Pancreas (tissue), 10 donors: ENCODE results near the gene FAM210A. TPM values are rescaled to one million over a fixed set of nuclear protein-coding genes. Genes with fewer than 3 reads are reported as not detected.

Experiments used
- ATAC-seq, 4 donors: fragments of 200-7000 bp; cut with Tn5 transposase; one replicate each; pipeline versions ENCODE4 v1.8.0 to v1.9.1; 2020; ENCODE audit warnings: mild to moderate bottlenecking in 4 of 4, moderate library complexity in 4 of 4
- DNase-seq, 6 donors: peaks; one replicate each; pipeline ENCODE4 v3.0.0-alpha.2; 2020
- FAIRE-seq: peaks from 2 replicates; lab custom pipeline; 2012; peaks lifted over from hg19 to GRCh38; lab: Jason Lieb, UNC
- H3K27ac ChIP-seq, 4 donors: fragments of 200-600 bp; sonication (generic); 1 replicate in 3 of 4; 2 replicates in 1 of 4; pipeline versions ENCODE4 v1.5.0 to v1.8.0; 2020
- H3K27me3 ChIP-seq, 4 donors: fragments of 200-600 bp; one replicate each; pipeline ENCODE4 v1.8.0; 2021
- H3K36me3 ChIP-seq, 3 donors: fragments of 200-600 bp; sonication (generic) in 1 of 3; one replicate each; pipeline versions ENCODE4 v1.5.0 to v1.8.0; 2020 to 2021
- H3K4me1 ChIP-seq, 3 donors: fragments of 200-600 bp; one replicate each; pipeline ENCODE4 v1.8.0; 2021
- H3K4me3 ChIP-seq, 4 donors: fragments of 200-600 bp; sonication (generic) in 2 of 4; one replicate each; pipeline versions ENCODE4 v1.5.0 to v1.8.0; 2020 to 2021
- H3K9me3 ChIP-seq, 4 donors: fragments of 200-600 bp; one replicate each; pipeline ENCODE4 v1.8.0; 2021
- CTCF ChIP-seq, 4 donors: fragments of 200-600 bp; sonication (generic) in 3 of 4; IDR thresholded peaks; one replicate each; pipeline versions ENCODE4 v1.5.0 to v1.8.0; 2021; ENCODE audit warnings: antibody characterized with exemption in 4 of 4
- WGBS, 2 donors: extraction: QIAGEN DNeasy Blood & Tissue Kit; methylation state at CpG; one replicate each; pipeline ENCODE4 v1.1.7; 2013; 5-methylcytosine and 5-hydroxymethylcytosine counted together
- intact Hi-C, 3 donors: fragments of 100-400 bp; cut with DNase I; formaldehyde crosslinking; loops; one replicate each; pipeline versions ENCODE4 v1.11.1 to v1.14.2; 2022
- polyA plus RNA-seq, 2 donors: library from polyadenylated mRNA; stranded (reverse); fragments of 200-250 nt; gene quantifications; one replicate each; pipeline ENCODE4 v1.2.3, GENCODE V29; 2013
- total RNA-seq, 6 donors: library from RNA; stranded (reverse); fragmentation: NEBNext Ultra II Directional in 4 of 6; extraction: Animal tissue kit (Norgen Biotek cat#: 25700) in 4 of 6; gene quantifications; one replicate each; pipeline versions ENCODE4 v1.2.1 to v1.2.4, GENCODE V29; 2021 to 2023
- donor health status: healthy with polysubstance abuse.
- donor health status: DM: no; HTN: no; CAD: no; lungs with moderate emphysema.
- donor health status: DM: no; HTN: no; CAD: no.
- donor health status: control.
- donor health status: control.
- donor health status: Bipolar disorder and iron deficiency.
- donor health status: DM: yes; HTN: yes; CAD: no.
- donor health status: DM: no; HTN: no; CAD: no.
- donor health status: DM: no; HTN: no; CAD: no.
- donor health status: DM: yes; HTN: yes; CAD: no.

FAM210A gene
- total and polyA plus RNA-seq, 8 donors = 1.5 to 7.2 (median 3.1) TPM

DNA sequence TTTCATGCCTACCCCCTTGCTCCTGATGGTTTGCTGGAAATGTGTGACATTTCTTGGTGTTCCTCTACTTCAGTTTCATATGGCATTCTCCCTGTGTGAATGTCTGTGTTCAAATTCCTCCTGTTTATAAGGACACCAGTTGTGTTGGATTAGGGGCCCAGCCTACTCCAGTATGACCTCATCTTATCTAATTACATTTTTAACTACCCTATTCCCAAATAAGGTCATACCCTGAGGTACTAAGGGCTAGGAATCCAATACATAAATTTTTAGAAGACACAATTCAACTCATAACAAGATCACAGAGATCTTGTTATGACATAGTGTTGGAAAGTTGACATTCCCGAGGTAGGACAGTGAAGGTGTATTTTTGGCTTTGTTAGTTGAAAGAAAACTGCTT is 5.5 kb downstream of the FAM210A start:
- Histone ChIP-seq H3K4me1 (peaks cover 3 to 6% (median 5%) of the 10 kb centered on the region in 3 donors), H3K36me3 (no peaks in the 10 kb centered on the region), H3K4me3 (no peak overlapping the region), H3K9me3 (no peaks in the 10 kb centered on the region), H3K27me3 (no peaks in the 10 kb centered on the region), H3K27ac (no peak overlapping the region)
- intact Hi-C loops = no loop called here
- 79 to 85% methylated on average over 1 of the region's 1 CpG for WGBS, 2 donors
- FAIRE-seq (no peak), DNase-seq (no peak), ATAC-seq (no peak)
- TF ChIP-seq CTCF (IDR thresholded peaks at IDR 0.05) = no peak

DNA sequence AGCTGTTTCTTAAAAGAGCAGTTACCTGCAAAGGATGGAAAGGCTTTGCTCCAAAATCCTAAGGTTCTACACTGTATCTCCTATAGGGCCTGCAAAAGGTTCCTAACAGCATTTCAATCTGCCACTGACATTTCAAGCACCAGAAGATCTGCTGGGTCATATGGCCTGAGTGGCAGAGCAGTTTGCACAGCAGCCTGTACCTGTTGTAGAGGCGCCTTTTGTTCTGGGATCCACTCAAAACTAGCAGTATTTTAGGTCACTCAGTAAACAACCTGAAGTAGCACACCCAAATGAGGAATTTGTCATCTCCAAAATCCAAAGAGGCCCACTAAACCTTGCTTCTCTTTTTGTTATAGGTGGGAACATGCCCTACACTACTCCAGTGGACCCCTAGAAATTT is 6.2 kb downstream of the FAM210A start:
- Histone ChIP-seq H3K36me3 (no peaks in the 10 kb centered on the region), H3K4me1 (peaks cover 2 to 4% (median 2%) of the 10 kb centered on the region in 3 donors), H3K27ac (no peak overlapping the region), H3K4me3 (no peak overlapping the region), H3K9me3 (no peaks in the 10 kb centered on the region), H3K27me3 (no peaks in the 10 kb centered on the region)
- TF ChIP-seq CTCF (IDR thresholded peaks at IDR 0.05) = no peak
- 88 to 100% methylated on average over 1 of the region's 1 CpG for WGBS, 2 donors
- no peak for FAIRE-seq
- intact Hi-C loops = no loop called here
- ATAC-seq = no peak
- DNase-seq = no peak

GRCh38 chr18:13716916-13717315 is 9.4 kb downstream of the FAM210A start:
- intact Hi-C loops = no loop called here
- Histone ChIP-seq H3K27me3 (no peaks in the 10 kb centered on the region), H3K4me3 (no peak overlapping the region), H3K9me3 (no peaks in the 10 kb centered on the region), H3K36me3 (no peaks in the 10 kb centered on the region), H3K4me1 (peaks cover 0 to 6% (median 6%) of the 10 kb centered on the region in 3 donors), H3K27ac (no peak overlapping the region)
- no peak for FAIRE-seq
- no peak for DNase-seq
- no peak for ATAC-seq
- TF ChIP-seq CTCF (IDR thresholded peaks at IDR 0.05) = no peak
- WGBS, 2 donors = 83 to 91% methylated on average over 4 of the region's 4 CpGs

- no peak for DNase-seq
- no peaks in the 10 kb centered on the region for H3K36me3 ChIP-seq
- H3K27me3 ChIP-seq = no peaks in the 10 kb centered on the region
- intact Hi-C loops = no loop called here
- FAIRE-seq = no peak
- H3K4me3 ChIP-seq = no peak overlapping the region
- no peak for TF ChIP-seq CTCF (IDR thresholded peaks at IDR 0.05)
- WGBS, 2 donors = 88 to 93% methylated on average over 2 of the region's 2 CpGs
- no peak for ATAC-seq
- H3K9me3 ChIP-seq = no peaks in the 10 kb centered on the region
- H3K27ac ChIP-seq = no peak overlapping the region
- peaks cover 0 to 6% (median 6%) of the 10 kb centered on the region in 3 donors for H3K4me1 ChIP-seq
Measured at GRCh38 chr18:13715330-13715729, 11.0 kb downstream of the FAM210A start.

DNA sequence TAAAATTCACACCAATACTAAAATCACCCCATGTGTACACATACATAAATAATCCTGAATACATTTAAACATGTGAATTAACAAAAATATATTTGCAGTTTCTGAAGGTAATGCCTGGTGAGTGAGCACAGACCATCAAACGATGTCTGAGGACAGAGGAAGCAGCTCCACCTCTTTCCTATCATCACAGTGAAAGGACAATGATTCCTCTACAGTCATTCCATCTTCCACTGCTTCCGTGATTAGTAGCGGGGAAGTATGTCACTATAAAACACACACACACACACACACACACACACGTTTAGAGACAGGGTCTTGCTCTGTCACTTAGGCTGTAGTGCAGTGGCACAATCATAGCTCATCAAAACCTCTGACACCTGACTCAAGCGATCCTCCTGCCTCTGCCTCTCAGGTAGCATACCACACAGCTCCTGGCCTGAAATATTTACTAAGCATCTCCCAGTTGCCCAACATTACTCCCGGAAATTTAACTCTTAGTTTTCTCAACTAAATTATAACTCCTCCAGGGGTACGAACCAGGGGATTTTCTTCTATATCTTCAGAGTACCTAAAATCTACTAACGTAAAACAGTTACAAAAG is 12.8 kb downstream of the FAM210A start:
- 70 to 76% methylated on average over 8 of the region's 8 CpGs for WGBS, 2 donors
- intact Hi-C loops = no loop called here
- no peak for FAIRE-seq

More for the DNA sequence above, 12.8 kb downstream of the FAM210A start:
- no peak for DNase-seq
- Histone ChIP-seq H3K27ac (no peak overlapping the region), H3K27me3 (no peaks in the 10 kb centered on the region), H3K9me3 (no peaks in the 10 kb centered on the region), H3K36me3 (no peaks in the 10 kb centered on the region), H3K4me3 (no peak overlapping the region), H3K4me1 (peaks cover 0 to 6% (median 6%) of the 10 kb centered on the region in 3 donors)
- no peak for ATAC-seq
- no peak for TF ChIP-seq CTCF (IDR thresholded peaks at IDR 0.05)
